ENCODE results near the gene ABLIM1. TPM values are rescaled to one million over a fixed set of nuclear protein-coding genes. Genes with fewer than 3 reads are reported as not detected.

The ABLIM1 gene
- polyA plus RNA-seq, 4 donors, result 25.7 to 59.8 (median 36.8) TPM

DNA sequence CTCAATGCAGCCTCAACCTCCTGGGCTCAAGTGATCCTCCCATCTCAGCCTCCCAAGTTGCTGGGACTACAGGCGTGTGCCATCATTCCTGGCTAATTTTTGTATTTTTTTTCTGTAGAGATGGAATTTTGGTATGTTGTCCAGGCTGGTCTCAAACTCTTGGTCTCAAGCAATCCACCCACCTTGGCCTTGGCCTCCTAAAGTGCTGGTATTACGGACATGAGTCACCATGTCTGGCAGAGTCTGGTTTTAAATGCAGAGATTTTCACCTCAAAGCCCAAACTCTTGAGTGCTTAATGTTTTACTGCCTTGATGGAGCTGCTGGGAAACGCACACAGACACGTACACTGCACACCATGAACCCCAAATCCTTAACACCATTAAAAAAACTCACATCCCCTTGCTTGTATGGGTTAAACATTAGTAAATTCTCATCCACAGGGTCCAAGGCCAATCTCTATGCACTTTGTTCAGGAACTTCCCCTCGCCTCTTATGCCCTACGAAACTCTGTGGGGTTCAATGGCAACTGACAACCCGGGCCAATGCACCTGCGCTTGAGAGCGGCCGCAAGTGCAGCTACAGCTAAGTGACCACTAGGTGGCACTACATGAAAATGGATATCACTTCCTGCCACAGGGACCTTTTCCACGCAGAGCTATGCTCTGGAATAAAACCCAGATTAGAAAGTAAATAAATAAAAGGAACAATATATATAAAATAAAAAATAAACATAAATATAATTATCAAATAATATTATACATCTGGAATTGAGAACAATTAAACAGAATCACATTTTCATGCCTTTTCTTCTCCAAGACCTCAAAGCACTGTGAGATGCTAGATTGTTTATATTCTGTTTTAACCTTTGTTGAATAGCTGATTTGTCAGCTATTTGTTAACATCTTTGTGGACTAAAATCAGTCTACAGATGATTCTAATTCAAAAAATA lies 186.8 kb downstream of the ABLIM1 start:
- FAIRE-seq, result peak; percentile 57
- Histone ChIP-seq H3K27me3 (ENCODE audit: control insufficient read depth in 3 of 3, insufficient read depth in 3 of 3, low read length in 3 of 3) (peaks cover 0 to 1% (median 0%) of the 10 kb centered on the region in 3 donors), H3K9me3 (ENCODE audit: control insufficient read depth in 2 of 2, insufficient read depth in 1 of 2, low read depth in 1 of 2, low read length in 1 of 2) (no peaks in the 10 kb centered on the region), H3K27ac (ENCODE audit: low read depth in 1 of 3, low read length in 2 of 3) (peak overlapping the region in 1 of 3 donors; percentile 73), H3K4me3 (ENCODE audit: low read depth in 1 of 3, low read length in 3 of 3) (no peak overlapping the region), H3K36me3 (ENCODE audit: control insufficient read depth in 3 of 3, insufficient read depth in 2 of 3, low read depth in 1 of 3, low read length in 3 of 3) (peaks cover 2 to 18% (median 7%) of the 10 kb centered on the region in 3 donors), H3K4me1 (ENCODE audit: control insufficient read depth in 3 of 3, insufficient read depth in 2 of 3, low read depth in 1 of 3, low read length in 2 of 3) (peaks cover 0 to 24% (median 0%) of the 10 kb centered on the region in 3 donors)
- WGBS, 3 donors, result 31 to 33% (median 33%) methylated on average over 11 of the region's 11 CpGs
- DNase-seq, result peak; percentile 83 to 92

DNA sequence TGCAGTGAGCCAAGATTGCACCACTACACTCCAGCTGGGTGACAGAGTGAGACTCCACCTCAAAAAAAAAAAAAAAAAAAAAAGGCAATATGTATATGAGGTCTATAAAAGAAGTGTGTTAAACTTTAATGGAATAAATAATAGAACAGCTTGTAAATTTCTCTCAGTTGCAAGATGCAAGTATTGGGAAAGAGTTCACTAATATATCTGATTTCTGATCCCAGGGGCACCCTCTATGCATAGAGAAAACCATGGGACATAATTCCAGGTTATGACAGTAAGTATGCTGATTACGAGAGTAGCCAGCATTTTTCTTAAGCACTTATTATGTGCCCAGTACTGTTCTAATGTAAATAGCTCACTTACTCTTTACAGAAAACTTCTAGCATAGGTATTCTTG lies 187.7 kb downstream of the ABLIM1 start:
- H3K4me1 ChIP-seq (ENCODE audit: control insufficient read depth in 3 of 3, insufficient read depth in 2 of 3, low read depth in 1 of 3, low read length in 2 of 3), result peaks cover 0 to 24% (median 0%) of the 10 kb centered on the region in 3 donors
- H3K36me3 ChIP-seq (ENCODE audit: control insufficient read depth in 3 of 3, insufficient read depth in 2 of 3, low read depth in 1 of 3, low read length in 3 of 3), result peaks cover 2 to 25% (median 9%) of the 10 kb centered on the region in 3 donors
- DNase-seq, result peak in 1 of 2 donors; percentile 62
- no peak overlapping the region for H3K4me3 ChIP-seq (ENCODE audit: low read depth in 1 of 3, low read length in 3 of 3)
- no peak for FAIRE-seq
- H3K9me3 ChIP-seq (ENCODE audit: control insufficient read depth in 2 of 2, insufficient read depth in 1 of 2, low read depth in 1 of 2, low read length in 1 of 2), result no peaks in the 10 kb centered on the region
- peak overlapping the region in 1 of 3 donors; percentile 73 for H3K27ac ChIP-seq (ENCODE audit: low read depth in 1 of 3, low read length in 2 of 3)
- 94 to 98% (median 97%) methylated on average over 1 of the region's 1 CpG for WGBS, 3 donors
- peaks cover 0 to 1% (median 0%) of the 10 kb centered on the region in 3 donors for H3K27me3 ChIP-seq (ENCODE audit: control insufficient read depth in 3 of 3, insufficient read depth in 3 of 3, low read length in 3 of 3)

DNA sequence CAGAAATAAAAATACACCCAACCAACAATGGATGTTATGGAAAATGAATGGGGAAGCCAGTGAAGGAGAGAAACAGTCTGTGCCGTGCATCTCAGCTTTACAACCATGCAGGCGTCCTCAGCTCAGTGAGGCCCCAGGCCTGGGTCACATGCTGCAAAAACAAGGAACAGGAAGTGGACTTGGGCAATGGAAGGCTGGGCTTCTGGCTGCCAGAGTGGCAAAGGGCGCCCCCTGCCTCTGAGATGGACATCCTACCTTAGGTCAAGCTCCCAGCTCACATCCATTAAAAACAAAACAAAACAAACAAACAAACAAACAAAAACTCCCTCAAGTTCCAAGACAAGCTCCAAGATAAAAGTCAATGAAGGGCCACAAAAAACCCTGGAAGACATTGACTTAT lies 199.1 kb downstream of the ABLIM1 start:
- H3K27me3 ChIP-seq (ENCODE audit: control insufficient read depth in 3 of 3, insufficient read depth in 3 of 3, low read length in 3 of 3), result no peaks in the 10 kb centered on the region
- DNase-seq, result peak; percentile 35 to 49
- H3K36me3 ChIP-seq (ENCODE audit: control insufficient read depth in 3 of 3, insufficient read depth in 2 of 3, low read depth in 1 of 3, low read length in 3 of 3), result peaks cover 2 to 23% (median 11%) of the 10 kb centered on the region in 3 donors
- no peaks in the 10 kb centered on the region for H3K9me3 ChIP-seq (ENCODE audit: control insufficient read depth in 2 of 2, insufficient read depth in 1 of 2, low read depth in 1 of 2, low read length in 1 of 2)
- no peak overlapping the region for H3K4me3 ChIP-seq (ENCODE audit: low read depth in 1 of 3, low read length in 3 of 3)
- H3K4me1 ChIP-seq (ENCODE audit: control insufficient read depth in 3 of 3, insufficient read depth in 2 of 3, low read depth in 1 of 3, low read length in 2 of 3), result no peaks in the 10 kb centered on the region
- no peak for FAIRE-seq
- no peak overlapping the region for H3K27ac ChIP-seq (ENCODE audit: low read depth in 1 of 3, low read length in 2 of 3)
- 85 to 98% (median 95%) methylated on average over 3 of the region's 3 CpGs for WGBS, 3 donors

DNA sequence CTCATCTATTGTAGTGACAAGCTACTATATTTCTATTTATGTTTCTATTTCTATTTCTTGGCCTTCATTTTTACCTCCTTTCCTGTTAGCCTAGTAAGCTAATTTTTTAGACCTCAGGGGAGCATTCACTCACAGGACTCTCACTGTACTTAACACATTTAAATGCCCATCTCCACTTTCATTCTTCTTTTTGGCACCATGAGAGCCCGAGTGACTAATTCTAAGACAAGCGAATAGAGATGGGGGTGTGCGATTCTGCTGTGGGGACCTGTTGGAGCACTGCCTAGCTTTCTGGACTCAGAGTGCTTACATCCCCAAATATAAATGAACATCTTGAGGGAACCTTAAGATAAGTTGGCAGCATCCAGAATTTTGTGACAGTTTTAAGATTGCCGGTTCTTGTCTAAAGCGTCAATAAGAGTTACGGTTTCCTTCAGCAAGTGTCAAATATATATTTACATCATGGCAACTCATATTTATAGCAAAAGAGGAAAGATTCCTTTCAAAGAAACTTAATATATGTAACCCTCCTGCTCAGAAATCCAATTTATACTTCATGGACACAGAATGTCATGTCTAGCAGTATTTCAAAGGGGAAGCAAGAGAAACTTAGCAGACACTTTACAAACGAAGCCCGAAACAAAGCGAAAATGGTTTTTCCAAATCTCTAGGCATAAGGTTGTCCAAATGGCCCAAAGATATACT lies 199.7 kb downstream of the ABLIM1 start:
- FAIRE-seq, result no peak
- WGBS, 3 donors, result 92 to 97% (median 93%) methylated on average over 9 of the region's 9 CpGs

DNA sequence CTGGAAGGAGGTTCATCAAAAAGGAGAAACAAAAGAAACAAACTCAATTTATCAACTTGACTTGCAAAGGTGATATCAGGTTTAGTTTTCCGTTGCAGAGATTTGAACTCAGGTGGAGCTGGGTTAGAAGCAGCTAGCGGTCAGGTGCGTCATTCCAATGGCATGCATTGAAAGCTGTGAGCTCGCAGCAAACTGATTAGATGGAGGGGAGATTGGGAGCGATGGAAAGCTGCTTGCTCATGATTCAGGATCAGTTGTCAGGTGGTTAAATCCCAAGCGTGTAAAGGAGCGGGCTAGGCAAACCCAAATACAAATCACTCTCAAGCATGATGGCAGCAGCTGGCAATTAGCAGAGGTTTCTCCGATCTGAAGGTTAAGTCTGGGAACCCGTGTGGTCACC lies 204.5 kb downstream of the ABLIM1 start:
- Histone ChIP-seq H3K27ac (ENCODE audit: low read depth in 1 of 3, low read length in 2 of 3) (no peak overlapping the region), H3K4me1 (ENCODE audit: control insufficient read depth in 3 of 3, insufficient read depth in 2 of 3, low read depth in 1 of 3, low read length in 2 of 3) (no peaks in the 10 kb centered on the region), H3K4me3 (ENCODE audit: low read depth in 1 of 3, low read length in 3 of 3) (no peak overlapping the region), H3K9me3 (ENCODE audit: control insufficient read depth in 2 of 2, insufficient read depth in 1 of 2, low read depth in 1 of 2, low read length in 1 of 2) (no peaks in the 10 kb centered on the region), H3K36me3 (ENCODE audit: control insufficient read depth in 3 of 3, insufficient read depth in 2 of 3, low read depth in 1 of 3, low read length in 3 of 3) (peaks cover 3 to 15% (median 9%) of the 10 kb centered on the region in 3 donors), H3K27me3 (ENCODE audit: control insufficient read depth in 3 of 3, insufficient read depth in 3 of 3, low read length in 3 of 3) (no peaks in the 10 kb centered on the region)
- WGBS, 3 donors, result 93 to 96% (median 96%) methylated on average over 9 of the region's 9 CpGs
- FAIRE-seq (no peak), DNase-seq (no peak)

More for the DNA sequence above, 199.7 kb downstream of the ABLIM1 start:
- Histone ChIP-seq H3K27ac (ENCODE audit: low read depth in 1 of 3, low read length in 2 of 3) (no peak overlapping the region), H3K4me1 (ENCODE audit: control insufficient read depth in 3 of 3, insufficient read depth in 2 of 3, low read depth in 1 of 3, low read length in 2 of 3) (no peaks in the 10 kb centered on the region), H3K27me3 (ENCODE audit: control insufficient read depth in 3 of 3, insufficient read depth in 3 of 3, low read length in 3 of 3) (no peaks in the 10 kb centered on the region), H3K4me3 (ENCODE audit: low read depth in 1 of 3, low read length in 3 of 3) (no peak overlapping the region), H3K9me3 (ENCODE audit: control insufficient read depth in 2 of 2, insufficient read depth in 1 of 2, low read depth in 1 of 2, low read length in 1 of 2) (no peaks in the 10 kb centered on the region), H3K36me3 (ENCODE audit: control insufficient read depth in 3 of 3, insufficient read depth in 2 of 3, low read depth in 1 of 3, low read length in 3 of 3) (peaks cover 2 to 25% (median 8%) of the 10 kb centered on the region in 3 donors)
- DNase-seq, result no peak

DNA sequence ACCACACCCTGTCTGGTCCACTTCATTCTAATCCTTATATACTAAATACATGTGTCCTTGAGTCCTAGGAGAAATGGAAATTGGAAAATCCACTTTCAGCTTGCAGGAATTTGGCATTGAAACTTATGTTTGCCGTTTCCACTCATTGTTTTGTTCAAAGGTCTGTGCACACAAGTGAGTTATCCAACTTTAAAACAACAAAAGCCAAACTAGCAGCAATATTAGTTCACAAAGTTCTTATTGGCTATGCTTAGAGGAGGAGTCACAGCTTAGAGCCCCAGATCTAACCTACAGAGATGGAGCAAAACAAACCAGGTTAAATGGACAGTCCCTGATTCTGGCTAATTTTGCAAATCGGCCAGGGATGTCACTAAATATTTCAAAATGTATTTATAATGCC lies 209.2 kb downstream of the ABLIM1 start:
- 72 to 89% (median 86%) methylated on average over 2 of the region's 2 CpGs for WGBS, 3 donors

DNA sequence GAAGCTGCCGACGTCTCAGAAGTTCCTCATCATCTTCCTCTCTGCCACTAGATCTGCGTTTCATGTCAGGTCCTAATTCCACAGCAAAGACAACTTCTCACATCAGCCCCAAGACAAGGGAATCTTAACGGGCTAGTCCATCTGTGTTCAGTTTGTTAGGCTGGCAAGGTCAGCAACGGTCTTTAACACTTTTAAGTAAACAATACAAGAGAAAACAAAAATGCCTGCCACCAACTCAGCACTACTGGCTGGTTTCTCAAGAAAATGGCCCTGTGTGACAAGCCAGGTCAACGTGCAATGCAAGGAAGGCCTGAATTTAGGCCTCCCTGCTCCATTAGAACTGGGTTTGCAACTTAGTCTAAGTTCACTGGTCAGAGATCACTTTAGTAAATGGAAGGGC lies 212.7 kb downstream of the ABLIM1 start:
- 85 to 86% (median 85%) methylated on average over 6 of the region's 6 CpGs for WGBS, 3 donors
- FAIRE-seq (no peak), DNase-seq (no peak)
- H3K27ac ChIP-seq (ENCODE audit: low read depth in 1 of 3, low read length in 2 of 3), result no peak overlapping the region
- no peaks in the 10 kb centered on the region for H3K27me3 ChIP-seq (ENCODE audit: control insufficient read depth in 3 of 3, insufficient read depth in 3 of 3, low read length in 3 of 3)
- no peaks in the 10 kb centered on the region for H3K4me1 ChIP-seq (ENCODE audit: control insufficient read depth in 3 of 3, insufficient read depth in 2 of 3, low read depth in 1 of 3, low read length in 2 of 3)
- no peak overlapping the region for H3K4me3 ChIP-seq (ENCODE audit: low read depth in 1 of 3, low read length in 3 of 3)
- no peaks in the 10 kb centered on the region for H3K9me3 ChIP-seq (ENCODE audit: control insufficient read depth in 2 of 2, insufficient read depth in 1 of 2, low read depth in 1 of 2, low read length in 1 of 2)
- peaks cover 0 to 35% (median 2%) of the 10 kb centered on the region in 3 donors for H3K36me3 ChIP-seq (ENCODE audit: control insufficient read depth in 3 of 3, insufficient read depth in 2 of 3, low read depth in 1 of 3, low read length in 3 of 3)

More for the DNA sequence above, 209.2 kb downstream of the ABLIM1 start:
- no peaks in the 10 kb centered on the region for H3K4me1 ChIP-seq (ENCODE audit: control insufficient read depth in 3 of 3, insufficient read depth in 2 of 3, low read depth in 1 of 3, low read length in 2 of 3)
- peaks cover 3 to 27% (median 7%) of the 10 kb centered on the region in 3 donors for H3K36me3 ChIP-seq (ENCODE audit: control insufficient read depth in 3 of 3, insufficient read depth in 2 of 3, low read depth in 1 of 3, low read length in 3 of 3)
- no peaks in the 10 kb centered on the region for H3K27me3 ChIP-seq (ENCODE audit: control insufficient read depth in 3 of 3, insufficient read depth in 3 of 3, low read length in 3 of 3)
- FAIRE-seq (no peak), DNase-seq (no peak)
- H3K4me3 ChIP-seq (ENCODE audit: low read depth in 1 of 3, low read length in 3 of 3), result no peak overlapping the region
- H3K9me3 ChIP-seq (ENCODE audit: control insufficient read depth in 2 of 2, insufficient read depth in 1 of 2, low read depth in 1 of 2, low read length in 1 of 2), result no peaks in the 10 kb centered on the region
- H3K27ac ChIP-seq (ENCODE audit: low read depth in 1 of 3, low read length in 2 of 3), result no peak overlapping the region

DNA sequence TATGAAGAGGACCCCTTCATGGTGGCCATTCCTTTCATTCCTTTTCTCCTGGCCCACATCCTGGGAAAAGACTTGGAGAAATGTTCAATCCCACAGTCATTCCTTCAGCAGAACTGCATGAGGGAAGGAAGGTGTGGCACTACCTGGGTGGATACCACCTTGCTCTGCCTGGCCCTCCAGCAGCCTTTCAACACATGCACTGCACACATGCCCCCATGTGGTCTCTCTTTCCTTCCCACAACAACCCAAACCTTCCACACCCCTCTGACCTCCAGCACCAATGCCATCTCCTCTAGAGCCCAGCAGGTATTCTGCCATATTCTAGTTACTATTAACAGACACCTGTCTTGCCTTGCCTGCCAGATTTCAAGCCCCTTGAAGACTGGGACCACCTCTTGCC lies 213.3 kb downstream of the ABLIM1 start:
- Histone ChIP-seq H3K9me3 (ENCODE audit: control insufficient read depth in 2 of 2, insufficient read depth in 1 of 2, low read depth in 1 of 2, low read length in 1 of 2) (no peaks in the 10 kb centered on the region), H3K27me3 (ENCODE audit: control insufficient read depth in 3 of 3, insufficient read depth in 3 of 3, low read length in 3 of 3) (no peaks in the 10 kb centered on the region), H3K27ac (ENCODE audit: low read depth in 1 of 3, low read length in 2 of 3) (no peak overlapping the region), H3K4me1 (ENCODE audit: control insufficient read depth in 3 of 3, insufficient read depth in 2 of 3, low read depth in 1 of 3, low read length in 2 of 3) (no peaks in the 10 kb centered on the region), H3K4me3 (ENCODE audit: low read depth in 1 of 3, low read length in 3 of 3) (no peak overlapping the region), H3K36me3 (ENCODE audit: control insufficient read depth in 3 of 3, insufficient read depth in 2 of 3, low read depth in 1 of 3, low read length in 3 of 3) (peaks cover 0 to 38% (median 5%) of the 10 kb centered on the region in 3 donors)
- FAIRE-seq, result no peak
- DNase-seq, result no peak

Data from small intestine (tissue), 7 donors.